GM21423 (cell line): ENCODE measurements around the gene STIM1.
"Not testable (repeated sequence)": the region's sequence is repeated elsewhere in the genome, so short reads cannot be mapped to it uniquely, and the experiment has no call there.

ENCODE experiments used
- ATAC-seq: cut with Tn5 transposase; IDR thresholded peaks from one replicate; pipeline ENCODE4 v1.9.1; 2021; ENCODE audit warnings: mild to moderate bottlenecking, moderate library complexity; ENCODE audit not compliant: unreplicated experiment

The STIM1 gene

GRCh38 chr11:3854977-3855807 is at the start of gene STIM1:
Gene STIM1, plus strand, starts transcription at chr11:3855664. Its CDS starts 607 bp downstream, at chr11:3856271.
- peak; percentile 55 for ATAC-seq

GRCh38 chr11:3807909-3808860 is 47.3 kb upstream of the STIM1 start, which contains the start of gene PGAP2:
Gene PGAP2, plus strand, starts transcription at chr11:3808560. Its CDS starts 2,700 bp downstream, at chr11:3811260.
- peak; percentile 51 for ATAC-seq

GRCh38 chr11:3808861-3809623 is 46.4 kb upstream of the STIM1 start:
- peak; percentile 76 for ATAC-seq

- no peak for ATAC-seq
These were observed 45.9 kb upstream of the STIM1 start for GRCh38 chr11:3809624-3809928.

DNA sequence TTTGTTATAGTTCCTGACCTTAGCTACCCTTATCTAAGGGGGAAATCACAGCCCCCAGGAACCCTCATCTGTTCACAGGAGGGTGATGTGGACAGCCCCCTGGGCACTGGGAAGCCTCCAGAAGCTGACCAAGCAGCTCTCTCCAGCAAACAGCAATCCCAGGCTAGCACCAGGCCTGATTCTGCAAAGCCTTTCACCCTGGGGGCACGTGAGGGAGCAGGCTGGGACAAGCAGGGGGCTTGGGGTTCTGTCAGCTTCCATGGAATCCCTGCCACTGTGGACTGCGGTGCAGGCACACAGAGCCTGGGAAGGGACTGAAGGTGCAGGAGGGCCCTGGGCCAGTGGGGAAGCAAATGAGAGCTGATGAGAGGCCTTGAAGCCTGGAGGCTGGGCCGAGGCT is 45.0 kb upstream of the STIM1 start:
- ATAC-seq = no peak

DNA sequence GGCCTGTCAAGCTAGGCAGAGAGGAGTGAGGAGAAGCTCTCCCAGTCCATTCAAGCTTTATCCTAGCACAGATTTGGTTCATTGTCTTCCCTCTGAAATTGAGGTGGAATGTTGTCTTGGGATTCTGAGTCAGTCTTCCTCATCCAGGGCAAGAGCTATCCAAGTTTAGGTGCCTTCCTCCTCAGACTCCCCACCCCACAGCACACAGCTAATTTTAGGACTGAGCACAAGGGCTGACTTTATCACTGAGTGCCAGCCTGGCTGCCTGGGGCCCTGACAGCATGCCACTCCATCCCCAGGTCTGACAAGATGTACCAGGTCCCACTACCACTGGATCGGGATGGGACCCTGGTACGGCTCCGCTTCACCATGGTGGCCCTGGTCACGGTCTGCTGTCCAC is 44.5 kb upstream of the STIM1 start:
- ATAC-seq = no peak

DNA sequence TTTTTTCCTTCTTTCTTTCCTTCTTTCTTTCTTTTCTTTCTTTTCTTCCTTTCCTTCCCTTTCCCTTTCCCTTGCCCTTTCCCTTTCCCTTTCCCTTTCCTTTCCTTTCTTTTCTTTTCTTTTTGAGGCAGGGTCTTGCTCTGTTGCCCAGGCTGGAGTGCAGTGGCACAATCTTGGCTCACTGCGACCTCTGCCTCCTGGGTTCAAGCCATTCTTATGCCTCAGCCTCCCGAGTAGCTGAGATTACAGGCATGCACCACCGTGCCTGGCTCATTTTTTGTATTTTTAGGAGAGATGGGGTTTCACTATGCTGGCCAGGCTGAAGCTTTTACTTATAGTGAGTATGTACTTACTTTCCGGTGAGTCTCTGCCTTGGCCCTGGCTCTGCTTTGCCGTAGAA is 40.6 kb upstream of the STIM1 start:
- not testable (repeated sequence) for ATAC-seq

DNA sequence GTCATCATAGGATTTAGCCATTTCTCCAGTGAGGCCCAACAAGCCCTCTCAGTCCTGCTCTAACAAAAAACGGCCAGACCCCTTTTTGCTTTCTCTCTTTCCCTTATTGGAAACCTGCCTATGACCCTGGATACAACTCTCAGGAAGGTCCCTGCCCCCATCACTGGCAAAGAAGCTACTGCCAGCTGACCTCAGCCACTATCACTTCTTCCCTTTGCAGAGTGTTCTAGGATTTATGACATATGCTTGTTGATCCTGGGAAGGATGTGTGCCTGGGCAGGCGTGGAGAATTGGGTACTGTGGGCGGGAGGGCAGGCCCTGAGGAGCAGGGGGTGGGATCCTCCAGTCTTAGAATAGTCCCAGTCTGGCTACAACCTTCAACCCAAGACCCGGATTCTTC is 39.6 kb upstream of the STIM1 start:
- ATAC-seq = no peak

DNA sequence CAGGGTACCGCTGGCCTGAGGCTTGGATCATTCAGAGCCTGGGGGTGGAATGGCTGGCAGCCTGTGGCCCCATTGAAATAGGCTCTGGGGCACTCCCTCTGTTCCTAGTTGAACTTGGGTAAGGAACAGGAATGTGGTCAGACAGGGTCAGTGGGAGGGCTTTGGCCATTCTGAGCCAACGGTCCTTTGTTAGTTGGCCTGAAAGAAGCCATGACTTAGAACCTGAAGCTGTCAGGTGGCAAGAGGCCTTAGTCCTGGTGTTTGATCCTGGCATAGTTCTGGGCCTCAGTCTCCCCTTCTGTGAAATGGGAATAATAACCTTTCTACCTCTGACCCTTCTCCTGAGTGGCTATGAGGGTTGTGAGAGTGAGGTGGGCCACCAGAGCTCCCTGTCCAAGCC is 38.8 kb upstream of the STIM1 start:
- ATAC-seq = no peak

GRCh38 chr11:3817181-3817800 is 38.2 kb upstream of the STIM1 start:
- no peak for ATAC-seq

DNA sequence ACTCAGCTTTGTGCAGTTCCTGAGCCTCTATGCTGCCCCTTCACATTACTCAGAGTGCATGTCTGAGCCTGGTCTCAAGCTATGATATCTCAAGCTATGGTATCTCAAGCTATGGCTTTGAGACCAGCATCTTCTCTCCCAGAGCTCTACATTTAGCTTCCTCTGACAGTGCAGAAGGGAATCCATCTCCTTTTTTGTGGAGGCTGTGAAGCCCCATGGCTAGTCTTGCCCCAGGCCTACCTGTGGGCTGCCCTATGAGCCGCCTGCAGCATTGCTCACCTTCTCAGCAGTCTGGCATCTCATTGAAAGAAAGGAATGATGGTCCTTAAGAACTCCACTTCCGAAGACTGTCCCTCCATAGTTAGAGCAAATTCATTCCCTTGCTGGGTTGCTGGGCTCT is 34.5 kb upstream of the STIM1 start:
- no peak for ATAC-seq

DNA sequence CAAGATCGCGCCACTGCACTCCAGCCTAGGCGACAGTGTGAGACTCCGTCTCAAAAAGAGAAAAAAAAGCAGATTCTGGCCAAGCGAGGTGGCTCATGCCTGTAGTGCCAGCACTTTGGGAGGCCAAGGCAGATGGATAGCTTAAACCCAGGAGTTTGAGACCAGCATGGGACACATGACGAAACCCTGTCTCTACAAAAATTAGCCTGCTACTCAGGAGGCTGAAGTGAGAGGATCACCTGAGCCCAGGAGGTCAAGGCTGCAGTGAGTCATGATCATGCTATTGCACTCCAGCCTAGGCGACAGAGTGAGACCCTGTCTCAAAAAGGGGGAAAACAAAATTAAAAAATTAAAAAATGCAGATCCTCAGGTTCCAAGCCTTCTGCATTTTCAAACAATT is 33.2 kb upstream of the STIM1 start:
- no peak for ATAC-seq

DNA sequence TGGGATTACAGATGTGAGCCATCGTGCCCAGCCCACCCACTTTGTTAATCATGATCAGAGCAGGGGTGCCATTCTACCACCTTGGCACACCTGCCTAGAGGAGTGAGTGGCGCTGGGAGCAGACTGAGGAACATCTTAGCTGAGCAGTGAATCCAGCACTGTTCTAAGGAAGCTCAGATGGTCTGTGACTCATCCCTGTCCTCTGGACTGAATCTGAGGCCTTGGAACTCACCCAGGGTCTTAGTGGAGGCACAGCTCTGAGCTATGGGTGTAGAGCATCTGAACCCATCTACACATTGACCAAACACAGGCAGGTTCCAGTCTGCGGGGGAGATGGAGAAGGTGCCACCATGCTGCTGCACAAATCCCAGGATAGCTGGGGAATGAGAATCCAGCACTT is 32.2 kb upstream of the STIM1 start:
- no peak for ATAC-seq

GRCh38 chr11:3823762-3824506 is 31.5 kb upstream of the STIM1 start:
- ATAC-seq = no peak

DNA sequence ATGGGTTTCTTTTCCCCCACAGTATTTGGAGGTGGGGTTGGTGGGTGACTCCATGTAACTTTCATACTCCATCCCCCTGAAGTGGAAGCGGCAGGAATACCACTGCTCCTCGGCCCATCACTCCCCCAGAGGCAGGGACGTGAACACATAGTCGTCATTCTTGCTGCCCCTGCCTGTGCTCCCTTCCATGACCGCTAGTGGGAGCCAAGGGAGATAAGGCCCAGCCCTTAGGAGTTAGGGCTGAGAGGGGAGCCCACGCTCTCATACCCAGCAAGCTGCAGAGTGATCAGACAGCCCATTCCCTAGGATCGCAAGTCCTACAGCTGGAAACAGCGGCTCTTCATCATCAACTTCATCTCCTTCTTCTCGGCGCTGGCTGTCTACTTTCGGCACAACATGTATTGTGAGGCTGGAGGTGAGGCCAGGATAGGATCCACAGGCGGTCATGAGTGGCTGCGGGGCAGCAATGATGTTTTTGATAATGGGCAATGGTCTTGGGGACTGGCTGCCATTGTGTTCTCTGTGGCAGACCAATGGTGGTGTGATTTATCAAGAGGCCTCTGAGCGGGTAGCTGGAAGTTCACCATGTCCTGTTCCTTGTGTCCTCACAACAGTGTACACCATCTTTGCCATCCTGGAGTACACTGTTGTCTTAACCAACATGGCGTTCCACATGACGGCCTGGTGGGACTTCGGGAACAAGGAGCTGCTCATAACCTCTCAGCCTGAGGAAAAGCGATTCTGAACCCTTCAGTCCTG is 30.6 kb upstream of the STIM1 start:
- ATAC-seq = peak; percentile 67

- ATAC-seq = no peak
These were observed 29.9 kb upstream of the STIM1 start for GRCh38 chr11:3825473-3826154.

- no peak for ATAC-seq
These were observed 28.7 kb upstream of the STIM1 start for GRCh38 chr11:3826721-3827120.

GRCh38 chr11:3827434-3828186 is 27.9 kb upstream of the STIM1 start:
- ATAC-seq = no peak
